Colon (tissue), 2 donors: ENCODE data around the gene RNF223.
"Not testable (repeated sequence)": the region's sequence is repeated elsewhere in the genome, so short reads cannot be mapped to it uniquely, and the experiment has no call there.

Source experiments
- FAIRE-seq: peaks from 2 replicates; lab custom pipeline; 2012; peaks lifted over from hg19 to GRCh38; lab: Jason Lieb, UNC
- donor health status: control.
- donor health status: control.

Gene RNF223

DNA sequence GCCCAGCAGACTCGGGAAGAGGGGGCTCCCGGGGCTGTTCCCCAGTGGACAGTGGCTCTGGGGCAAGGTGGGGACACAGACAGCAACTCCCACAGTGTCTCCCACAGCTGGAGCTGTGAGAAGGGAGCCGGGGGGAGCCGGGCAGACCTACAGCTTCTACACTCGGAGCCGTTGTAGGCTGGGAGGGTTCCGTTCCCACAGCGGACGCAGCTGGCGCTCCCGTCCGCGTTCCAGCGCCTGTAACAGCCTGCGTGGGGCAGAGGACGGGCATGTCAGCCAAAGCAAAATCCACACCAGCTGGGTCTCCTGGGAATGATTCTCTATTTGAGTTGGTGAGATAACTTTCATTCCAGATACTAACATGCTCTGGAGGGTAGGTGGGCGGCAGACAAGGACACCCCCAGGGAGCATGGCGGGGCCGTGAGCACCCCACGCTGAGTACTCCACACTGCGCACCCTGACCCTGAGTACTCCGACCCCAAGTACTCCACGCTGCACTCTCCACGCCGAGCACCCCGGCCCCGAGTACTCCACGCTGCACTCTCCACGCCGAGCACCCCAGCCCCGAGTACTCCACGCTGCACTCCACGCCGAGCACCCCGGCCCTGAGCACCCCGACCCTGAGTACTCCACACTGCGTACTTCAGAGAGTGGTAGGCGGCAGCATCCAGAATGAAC is 13.4 kb upstream of the RNF223 start:
- FAIRE-seq = no peak

DNA sequence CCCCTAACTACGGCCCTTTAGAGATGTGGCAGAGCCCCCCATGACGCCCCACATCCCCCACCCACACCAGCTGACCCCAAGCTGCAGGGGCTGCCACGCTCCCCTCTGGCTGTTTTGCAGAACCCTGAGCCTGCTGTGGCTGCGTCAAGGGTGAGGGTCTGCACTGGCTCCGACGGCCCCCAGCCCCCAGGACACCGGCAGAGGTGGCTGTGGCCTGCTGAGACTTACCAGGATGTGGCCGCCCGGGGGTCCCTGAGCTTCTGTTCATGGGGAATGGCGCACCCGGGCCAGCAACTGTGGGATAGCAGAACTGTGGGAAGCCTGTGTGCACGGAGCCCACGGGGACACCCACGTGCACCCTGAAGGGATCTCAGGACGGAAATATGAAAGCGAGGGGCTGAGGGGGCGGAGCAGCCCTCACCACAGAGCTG is 12.8 kb upstream of the RNF223 start:
- no peak for FAIRE-seq

DNA sequence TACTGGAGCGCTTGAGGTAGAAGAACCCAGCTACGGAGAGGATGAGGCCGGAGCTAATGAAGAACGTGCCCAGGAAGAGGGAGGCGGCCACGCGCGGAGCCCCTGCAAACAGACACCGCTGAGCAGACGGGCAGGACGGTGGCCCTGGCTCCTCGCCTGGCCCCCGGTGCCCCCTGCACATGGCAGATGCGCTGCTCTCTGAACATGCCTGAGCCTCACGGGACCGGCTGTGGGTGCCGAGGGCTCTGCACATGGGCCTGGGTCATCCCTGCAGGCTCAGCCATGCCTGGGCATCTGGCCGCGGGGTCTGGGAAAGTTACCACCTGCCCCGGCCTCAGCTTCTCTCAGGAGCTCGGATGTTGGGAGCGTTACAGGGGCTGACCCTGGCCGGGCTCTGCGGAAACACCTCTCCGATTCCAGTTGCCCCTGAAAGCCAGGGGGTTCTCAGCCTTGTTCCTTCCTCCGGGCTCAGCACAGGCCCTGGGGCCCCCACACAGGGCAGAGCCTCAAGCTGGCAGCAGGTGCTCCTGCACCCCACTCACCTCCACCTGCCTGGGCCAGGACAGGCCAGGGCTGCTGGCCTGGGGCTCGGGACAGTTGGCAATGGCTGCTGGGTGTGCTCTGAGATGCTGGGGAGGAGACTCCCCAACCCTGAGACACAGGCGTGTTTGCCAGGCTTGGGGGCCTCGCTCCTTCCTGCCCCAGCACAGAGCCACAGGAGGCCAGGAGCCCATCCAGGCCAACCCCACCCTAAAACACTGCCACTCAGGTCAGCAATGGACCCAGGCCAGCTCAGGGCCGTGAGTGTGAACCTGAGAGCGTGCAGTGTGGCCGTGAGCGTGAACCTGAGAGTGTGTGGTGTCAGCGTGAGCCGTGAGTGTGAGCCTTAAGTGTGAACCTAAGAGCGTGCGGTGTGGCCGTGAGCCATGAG is 12.1 kb upstream of the RNF223 start:
- no peak for FAIRE-seq

DNA sequence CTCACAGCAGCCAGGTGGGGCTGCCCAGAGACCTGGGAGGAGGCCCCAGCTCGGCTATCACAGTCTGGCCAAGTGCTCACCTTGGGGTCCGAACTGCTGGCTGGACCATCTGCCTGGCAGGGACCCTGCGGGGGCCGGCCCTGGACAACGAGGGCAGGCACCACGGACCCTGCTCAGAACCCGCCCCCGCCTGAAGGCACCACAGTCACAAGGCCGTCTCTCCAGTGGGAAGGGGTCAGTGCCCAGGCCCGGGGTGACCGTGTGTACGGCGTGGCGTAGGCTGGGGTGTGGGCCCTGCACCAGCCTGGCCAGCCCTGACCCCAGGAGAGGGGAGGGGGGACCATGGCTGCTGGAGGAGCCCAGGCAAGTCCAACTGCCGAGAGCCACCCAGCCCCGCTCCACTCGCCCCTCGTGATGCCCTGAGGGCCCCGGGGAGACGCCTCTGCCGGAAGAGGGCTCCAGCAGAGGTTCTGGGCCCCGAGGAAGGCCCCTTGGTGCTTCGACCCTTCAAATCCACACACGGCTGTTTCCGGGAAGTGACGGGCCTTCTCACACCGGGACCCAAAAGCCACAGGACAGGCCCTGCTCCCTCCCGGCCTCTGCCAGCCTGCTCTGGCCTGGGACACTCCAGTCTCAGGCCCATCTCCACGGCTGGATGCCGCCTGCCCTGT is 11.2 kb upstream of the RNF223 start:
- FAIRE-seq = no peak

DNA sequence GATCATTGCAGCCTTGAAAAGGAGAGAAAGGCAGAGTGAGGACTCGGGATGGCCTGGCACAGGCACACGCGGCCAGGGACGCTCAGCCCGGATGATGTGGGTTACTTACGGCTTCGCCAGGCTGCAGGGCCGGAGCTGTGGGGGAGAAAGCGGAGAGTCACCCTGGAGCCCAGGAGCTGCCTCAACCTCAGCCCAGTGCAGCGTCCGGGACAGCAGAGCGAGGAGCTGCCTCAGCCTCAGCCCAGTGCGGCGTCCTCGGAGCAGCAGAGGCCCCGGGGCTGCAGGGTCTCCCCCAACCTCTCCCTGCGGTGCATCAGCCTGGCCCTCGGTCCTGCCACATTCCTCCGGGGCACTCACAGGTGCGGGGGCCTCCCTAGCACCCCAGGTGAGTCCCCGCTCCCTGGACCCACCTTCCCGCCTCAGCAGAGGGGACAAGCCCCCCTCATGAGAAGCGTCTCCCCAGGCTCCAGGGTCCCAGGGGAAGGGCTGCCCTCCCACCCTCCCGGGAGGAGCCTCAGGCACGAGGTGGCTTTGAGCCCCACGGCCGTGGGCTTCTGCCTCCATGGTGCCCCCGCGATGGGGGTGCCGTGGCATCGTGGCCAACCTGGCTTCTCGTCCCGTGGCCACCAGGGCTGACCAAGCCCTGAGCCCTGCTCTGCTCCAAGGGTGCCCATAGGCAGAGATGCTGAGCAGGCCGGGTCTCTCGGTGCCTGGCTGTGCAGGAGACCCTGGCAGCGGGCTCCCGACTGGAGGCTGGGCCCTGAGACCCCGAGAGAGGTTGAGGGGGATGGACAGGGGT is 10.5 kb upstream of the RNF223 start:
- FAIRE-seq = no peak

DNA sequence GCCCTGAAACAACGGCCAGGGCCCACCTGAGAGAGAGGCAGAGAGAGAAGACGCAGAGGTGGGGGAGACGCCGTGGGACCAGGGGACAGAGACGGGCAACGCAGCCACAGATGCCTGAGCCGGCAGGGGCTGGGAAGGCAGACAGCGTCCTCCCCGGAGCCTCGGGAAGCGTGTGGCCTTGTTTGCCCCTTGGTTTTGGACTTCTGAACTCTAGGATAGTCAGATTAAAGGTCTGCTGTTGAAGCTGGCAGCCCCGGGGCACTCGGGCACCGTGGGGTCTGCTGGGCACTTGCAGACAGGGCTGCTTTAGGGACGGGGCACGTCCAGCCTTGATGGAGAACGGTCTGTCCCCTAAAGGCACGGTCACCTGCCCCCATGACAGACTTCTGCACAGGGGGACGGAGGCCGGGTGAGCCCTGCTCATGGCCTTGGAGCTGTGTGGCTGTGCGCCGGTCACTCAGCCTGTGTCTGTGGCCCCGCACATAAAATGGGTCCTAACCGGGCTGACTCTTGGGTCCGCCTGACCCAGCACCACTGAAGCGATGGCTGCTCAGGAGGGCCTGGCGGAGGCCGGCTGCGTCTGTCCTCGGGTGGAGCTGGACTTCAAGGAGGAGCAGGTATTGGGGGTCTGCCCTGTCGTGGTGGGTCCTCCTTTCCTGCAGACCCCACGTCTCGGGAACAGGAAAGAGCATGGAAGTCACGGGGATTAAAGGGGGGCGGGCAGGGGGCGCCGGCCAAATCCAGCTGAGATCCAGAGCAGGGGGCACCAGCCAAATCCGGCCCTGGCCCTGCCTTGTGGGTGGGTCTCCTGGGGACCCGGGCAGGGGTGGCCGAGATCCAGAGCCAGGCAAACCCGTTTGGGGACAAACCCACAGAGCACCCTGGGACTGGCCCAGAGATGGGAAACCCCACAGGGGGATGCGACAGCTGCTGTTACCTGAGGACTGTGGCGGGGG is 9.6 kb upstream of the RNF223 start:
- FAIRE-seq = no peak

DNA sequence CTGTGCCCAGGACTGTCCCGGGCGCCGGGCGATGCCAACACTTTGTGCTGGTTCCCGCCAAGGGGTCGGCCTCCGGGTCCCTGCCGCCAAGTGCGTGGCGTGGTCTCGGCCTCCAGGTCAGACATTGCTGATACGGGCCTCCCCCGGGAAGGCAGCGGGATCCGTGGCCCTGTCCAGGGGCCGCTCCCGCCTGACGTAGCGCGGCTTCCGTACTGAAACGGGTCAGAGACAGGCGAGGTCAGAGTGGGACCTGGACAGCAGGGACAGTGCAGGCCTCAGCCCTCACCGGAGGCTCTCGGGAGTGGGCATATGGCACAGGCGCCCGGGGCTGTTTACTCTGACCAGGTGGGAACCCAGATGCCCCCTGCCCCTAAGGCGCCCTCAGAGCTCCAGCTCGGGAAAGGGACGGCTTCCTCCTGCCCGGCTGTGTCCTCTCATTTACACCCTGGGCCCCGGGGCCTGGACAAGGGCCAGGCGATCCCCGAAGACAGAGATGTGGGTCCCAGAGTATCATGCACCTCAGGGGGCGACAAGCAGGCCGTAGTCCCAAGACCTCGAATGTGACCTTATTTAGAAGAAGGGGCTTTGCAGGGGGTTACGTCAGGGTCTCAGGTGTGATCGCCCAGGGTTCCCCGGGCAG is 8.8 kb upstream of the RNF223 start:
- FAIRE-seq = no peak

DNA sequence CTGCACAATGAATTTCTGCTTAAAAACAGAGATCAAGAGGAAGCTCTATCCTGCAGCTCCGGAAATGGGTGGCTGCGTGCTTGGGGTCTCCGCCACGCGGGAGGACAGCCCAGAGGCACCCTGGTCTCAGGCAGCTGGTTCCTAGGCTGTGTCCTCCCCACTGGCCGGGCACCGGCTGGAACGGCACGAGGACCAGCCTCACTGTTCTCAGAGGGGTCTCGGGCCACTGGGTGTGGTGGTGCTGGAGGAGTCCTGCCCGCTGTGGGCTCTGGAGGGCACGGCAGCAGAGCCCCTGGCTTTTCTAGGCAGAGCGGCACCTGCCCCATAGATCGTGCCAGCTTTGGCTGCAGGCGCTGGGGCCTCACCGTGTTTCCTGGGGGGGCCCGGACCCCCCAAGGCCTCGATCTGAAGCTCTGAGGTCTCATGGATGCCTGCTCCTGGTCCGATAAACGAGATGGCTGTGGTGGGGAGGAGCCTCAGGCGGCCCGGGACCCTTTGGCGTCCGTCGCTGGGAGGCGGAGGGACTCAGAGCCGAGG is 8.2 kb upstream of the RNF223 start:
- FAIRE-seq = no peak

DNA sequence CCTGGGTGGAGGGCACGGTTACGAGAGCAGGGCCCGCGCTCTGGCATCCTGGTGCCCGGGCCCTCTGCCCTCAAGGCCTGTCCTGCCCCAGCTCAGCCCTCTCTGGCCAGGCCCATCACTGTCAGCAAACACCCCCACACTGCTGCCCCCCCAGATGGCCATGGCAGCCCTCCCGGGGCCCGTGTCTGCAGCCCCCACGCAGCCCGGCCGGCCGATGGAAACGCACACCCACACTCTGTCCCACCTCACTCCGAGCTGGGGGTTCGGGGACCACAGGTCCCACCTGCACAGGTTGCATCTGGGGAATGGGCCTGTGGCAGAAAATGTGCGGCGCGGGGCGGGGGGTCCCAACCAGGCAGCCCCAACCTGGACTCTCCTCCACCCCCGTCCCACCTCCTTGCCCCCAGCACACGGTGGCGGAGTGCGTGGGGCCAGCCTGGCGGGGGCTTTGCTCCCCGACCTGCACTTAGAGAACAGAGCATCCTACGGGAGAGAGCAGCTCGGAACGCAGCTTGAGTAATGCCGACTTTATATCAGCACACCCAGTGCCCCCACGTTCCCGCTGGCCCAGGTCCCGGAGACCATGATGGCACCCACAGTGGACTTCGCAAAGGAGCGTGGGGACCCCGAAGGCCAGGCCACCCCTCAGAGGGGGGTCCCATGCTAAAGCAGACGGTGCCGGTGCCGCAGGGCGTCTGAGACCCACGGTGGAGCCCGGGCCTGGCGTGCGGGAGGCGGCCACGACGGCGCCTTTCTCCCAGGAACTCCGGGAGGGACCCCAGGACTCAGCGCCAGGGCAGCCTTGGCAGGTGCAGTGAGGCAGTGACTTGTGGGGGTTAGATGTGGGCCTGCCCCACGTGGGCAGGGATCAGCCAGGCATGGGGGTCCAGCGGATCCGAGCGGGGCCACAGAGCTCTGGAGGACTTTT is 7.5 kb upstream of the RNF223 start:
- FAIRE-seq = no peak

DNA sequence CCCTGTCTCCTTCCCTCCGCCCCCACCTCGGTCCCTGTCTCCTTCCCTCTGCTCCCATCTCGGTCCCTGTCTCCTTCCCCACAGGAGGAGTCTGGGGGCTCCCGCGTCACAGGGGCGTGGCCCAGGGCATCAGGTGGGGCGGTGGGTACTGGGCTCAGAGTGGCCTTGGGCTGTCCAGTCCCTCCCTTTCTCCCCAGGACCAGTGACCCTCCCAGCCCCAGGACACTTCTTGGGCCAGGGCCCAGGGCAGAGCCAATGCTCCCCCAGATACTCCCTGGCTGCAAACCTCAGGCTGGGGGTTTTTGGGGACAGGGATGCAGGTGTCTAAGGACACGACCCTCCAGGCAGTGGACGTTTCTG is 6.8 kb upstream of the RNF223 start:
- FAIRE-seq = no peak

DNA sequence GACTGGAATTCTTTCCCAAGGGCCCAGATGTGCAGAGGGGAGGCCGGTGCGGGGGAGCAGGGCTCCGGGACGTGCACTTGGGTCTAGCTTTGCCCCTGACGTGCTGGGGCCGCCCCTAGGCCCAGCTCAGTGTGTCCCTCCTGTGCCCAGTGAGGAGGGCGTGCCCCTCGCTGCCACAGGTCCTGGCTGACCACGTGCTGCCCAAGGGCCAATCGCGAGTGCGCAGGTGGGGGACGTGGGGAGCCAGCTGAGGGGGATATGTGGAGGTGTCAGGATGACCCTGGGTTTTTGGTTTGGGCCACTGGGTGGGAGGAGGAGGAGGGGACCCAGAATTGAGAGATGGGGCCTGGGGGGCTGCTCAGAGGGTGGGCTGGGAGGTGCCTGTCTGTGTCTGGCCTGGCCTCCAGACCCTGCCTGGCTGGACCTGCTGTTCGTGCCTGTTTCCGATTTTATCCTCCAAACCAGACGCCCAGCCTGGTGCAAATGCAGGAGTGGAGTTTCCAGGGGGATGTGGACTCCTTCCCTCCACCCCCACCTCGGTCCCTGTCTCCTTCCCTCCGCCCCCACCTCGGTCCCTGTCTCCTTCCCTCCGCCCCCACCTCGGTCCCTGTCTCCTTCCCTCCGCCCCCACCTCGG is 6.1 kb upstream of the RNF223 start:
- no peak for FAIRE-seq

DNA sequence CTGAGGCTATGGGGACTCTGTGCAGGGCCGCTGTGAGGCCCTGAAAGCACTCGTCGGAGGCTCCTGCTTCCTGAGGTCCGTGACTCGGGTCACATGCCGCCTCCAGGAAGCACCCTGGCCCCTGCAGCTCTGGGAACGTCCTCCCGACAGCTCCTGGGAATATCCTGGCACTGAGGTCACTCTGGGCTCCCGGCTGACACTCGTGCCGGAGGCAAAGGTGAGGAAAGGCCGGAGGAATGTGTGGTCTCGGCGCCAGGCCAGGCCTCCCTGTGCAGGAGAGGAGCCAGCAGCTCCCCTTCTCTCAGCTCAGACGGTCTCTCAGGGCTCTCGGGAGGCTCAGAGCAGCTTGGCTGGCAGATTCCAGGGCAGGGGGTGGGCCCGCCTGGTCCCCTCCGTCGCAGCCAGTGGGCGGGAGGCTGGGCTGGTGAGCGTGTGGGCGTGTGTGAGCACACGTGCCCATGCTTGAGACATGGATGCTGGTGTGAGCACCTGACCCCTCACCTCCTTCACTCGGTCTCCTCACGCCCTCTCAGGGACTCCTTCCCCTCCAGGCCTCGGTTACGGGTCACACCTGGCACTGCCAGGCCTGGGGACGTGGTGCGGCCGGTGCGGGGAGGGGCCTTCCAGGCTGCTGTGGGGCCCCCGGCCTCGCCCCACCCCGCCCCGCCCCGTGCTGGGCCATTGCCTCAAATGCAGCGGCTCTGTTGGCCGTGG is 5.5 kb upstream of the RNF223 start:
- no peak for FAIRE-seq

DNA sequence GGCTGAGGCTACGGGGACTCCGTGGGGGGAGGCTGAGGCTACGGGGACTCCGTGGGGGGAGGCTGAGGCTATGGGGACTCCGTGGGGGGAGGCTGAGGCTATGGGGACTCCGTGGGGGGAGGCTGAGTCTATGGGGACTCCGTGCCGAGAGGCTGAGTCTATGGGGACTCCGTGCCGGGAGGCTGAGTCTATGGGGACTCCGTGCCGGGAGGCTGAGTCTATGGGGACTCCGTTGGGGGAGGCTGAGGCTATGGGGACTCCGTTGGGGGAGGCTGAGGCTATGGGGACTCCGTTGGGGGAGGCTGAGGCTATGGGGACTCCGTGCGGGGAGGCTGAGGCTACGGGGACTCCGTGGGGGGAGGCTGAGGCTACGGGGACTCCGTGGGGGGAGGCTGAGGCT is 3.3 kb upstream of the RNF223 start:
- not testable (repeated sequence) for FAIRE-seq

DNA sequence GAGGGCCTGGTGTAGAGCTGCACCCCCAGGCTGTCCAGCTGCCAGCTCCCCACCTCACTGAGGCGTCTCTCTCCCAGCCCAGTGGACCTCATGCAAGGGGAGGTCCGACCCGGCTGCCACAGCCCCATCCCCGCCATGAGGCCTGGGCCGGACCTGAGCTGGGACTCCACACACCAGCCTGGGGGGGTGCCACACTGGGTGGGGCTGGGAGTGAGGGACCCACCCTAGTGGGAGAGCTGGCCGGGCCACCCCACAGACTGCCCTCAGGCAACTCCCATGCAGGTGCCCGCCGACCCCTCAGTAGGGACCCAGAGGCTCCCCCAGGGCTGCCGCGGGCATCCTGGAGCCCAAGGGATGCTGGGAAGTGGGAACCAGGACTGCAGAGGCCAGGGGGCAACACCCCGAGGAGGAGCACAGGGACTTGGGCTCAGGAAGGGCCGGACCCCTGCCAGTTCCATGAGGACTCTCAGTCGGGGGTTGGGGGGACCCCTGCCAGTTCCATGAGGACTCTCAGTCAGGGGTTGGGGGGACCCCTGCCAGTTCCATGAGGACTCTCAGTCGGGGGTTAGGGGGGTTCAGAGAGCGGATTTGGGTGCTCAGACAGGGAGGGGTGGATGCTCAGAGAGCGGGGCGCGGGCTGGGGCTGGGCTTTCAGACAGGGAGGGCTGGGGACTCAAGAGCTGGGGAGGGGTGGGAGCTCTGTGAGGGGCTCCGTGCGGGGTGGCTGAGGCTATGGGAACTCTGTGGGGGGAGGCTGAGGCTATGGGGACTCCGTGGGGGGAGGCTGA is 1.2 kb upstream of the RNF223 start:
- no peak for FAIRE-seq

DNA sequence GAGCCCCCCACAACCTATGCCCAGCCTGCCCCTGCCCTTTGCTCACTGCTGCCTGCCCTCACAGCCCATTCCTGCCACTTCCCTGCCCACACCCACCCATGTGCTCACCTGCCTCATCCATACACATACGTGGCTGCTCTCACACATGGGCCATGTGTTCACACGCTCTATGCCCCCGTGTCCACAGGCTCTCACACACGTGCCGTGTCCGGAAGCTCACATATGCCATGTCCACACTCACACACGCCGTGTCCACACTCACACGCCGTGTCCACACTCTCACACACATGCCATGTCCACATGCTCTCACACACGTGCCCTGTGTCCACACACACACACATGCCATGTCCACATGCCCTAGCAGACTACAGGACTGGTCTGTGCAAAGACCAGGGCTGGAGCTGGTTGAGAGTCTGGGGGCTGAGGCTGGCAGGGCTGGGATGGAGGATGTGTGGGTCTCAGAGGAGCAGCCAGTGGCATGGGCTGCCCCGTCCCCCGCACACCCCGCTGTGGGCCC is 583 bp upstream of the RNF223 start:
- FAIRE-seq = no peak

DNA sequence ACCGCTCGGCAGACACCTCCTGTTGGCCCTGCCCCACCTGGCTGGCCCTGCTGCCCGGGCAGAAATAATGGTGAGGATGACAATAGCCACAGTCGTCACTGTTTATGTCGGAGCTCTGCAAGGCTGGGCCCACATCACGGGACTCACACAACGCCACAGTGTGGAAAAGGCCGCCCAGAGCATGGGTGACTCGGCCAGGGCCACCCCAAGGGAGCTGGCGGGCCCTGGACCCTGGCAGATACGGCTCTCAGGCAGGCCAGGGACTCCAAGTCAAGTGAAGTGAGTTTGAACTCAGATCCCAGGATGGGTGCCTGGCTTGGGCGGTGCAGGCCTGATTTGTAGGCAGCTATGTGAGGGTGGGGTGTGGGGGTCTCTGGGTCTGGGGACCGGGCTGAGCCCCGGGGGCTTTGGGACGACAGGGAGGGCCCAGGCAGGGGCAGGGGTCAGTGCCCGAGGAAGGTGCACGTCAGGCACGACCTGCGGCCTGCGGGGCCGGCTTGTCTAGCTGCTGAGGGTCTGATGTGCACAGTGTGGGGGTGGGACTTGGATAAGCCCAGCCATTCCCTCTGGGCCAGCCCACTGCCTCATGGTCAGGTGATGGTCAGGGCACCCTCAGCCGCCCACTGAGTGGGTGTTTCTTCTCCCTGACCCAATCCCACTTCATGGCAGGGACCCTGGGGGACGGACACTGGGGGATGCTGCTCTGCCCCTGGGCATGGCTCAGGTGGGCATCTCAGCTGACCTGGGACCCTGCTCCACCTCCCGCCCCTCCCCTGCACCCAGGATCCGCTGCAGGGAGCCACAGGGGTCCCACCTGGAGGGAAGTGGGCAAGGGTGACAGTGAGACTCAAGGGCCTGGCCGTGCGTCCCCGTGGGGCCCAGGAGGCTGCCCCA is 1.0 kb downstream of the RNF223 start:
- no peak for FAIRE-seq
